C4-2B (cell line): ENCODE data around the gene PCED1B.

ENCODE experiments used
- ZFX ChIP-seq: fragments of 450-650 bp; IDR thresholded peaks from 2 replicates; pipeline ENCODE4 v1.6.1; 2017
- TF ChIP-seq, protein P1 (sequence below): fragments of 450-650 bp; conservative IDR thresholded peaks from 2 replicates; pipeline ENCODE4 v1.5.1; 2017; ENCODE audit warnings: mild to moderate bottlenecking

DNA sequence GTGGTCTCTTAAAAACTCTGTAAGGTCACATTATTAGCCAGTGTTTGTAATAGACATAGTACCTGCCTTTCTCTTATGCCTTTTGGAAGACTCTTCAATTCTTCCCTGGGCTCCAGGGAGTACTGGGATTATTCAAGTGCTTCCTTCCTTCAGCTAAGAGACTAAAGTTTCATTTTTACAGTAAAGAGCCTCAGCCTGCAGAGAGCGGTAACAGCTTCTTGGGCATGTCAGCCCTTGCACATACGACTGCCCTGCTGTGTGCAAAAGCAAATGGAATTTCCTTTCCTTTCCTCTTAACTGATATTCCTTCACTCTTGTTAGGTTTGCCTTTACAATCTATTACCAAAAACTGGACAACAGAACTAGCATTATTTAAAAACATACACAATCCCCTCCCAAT is 33.3 kb downstream of the PCED1B start:
- TF ChIP-seq, protein P1, sequence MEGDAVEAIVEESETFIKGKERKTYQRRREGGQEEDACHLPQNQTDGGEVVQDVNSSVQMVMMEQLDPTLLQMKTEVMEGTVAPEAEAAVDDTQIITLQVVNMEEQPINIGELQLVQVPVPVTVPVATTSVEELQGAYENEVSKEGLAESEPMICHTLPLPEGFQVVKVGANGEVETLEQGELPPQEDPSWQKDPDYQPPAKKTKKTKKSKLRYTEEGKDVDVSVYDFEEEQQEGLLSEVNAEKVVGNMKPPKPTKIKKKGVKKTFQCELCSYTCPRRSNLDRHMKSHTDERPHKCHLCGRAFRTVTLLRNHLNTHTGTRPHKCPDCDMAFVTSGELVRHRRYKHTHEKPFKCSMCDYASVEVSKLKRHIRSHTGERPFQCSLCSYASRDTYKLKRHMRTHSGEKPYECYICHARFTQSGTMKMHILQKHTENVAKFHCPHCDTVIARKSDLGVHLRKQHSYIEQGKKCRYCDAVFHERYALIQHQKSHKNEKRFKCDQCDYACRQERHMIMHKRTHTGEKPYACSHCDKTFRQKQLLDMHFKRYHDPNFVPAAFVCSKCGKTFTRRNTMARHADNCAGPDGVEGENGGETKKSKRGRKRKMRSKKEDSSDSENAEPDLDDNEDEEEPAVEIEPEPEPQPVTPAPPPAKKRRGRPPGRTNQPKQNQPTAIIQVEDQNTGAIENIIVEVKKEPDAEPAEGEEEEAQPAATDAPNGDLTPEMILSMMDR = no peak
- no peak for TF ChIP-seq ZFX
